HUDEP-2 (cell line): ENCODE measurements around the gene BCAS3.

Experiments
- DNase-seq, 76 experiments: peaks; one replicate each; lab custom pipeline; 2025; ENCODE audit not compliant: unreplicated experiment in 76 of 76; lab: John Stamatoyannopoulos, UW

The BCAS3 gene

DNA sequence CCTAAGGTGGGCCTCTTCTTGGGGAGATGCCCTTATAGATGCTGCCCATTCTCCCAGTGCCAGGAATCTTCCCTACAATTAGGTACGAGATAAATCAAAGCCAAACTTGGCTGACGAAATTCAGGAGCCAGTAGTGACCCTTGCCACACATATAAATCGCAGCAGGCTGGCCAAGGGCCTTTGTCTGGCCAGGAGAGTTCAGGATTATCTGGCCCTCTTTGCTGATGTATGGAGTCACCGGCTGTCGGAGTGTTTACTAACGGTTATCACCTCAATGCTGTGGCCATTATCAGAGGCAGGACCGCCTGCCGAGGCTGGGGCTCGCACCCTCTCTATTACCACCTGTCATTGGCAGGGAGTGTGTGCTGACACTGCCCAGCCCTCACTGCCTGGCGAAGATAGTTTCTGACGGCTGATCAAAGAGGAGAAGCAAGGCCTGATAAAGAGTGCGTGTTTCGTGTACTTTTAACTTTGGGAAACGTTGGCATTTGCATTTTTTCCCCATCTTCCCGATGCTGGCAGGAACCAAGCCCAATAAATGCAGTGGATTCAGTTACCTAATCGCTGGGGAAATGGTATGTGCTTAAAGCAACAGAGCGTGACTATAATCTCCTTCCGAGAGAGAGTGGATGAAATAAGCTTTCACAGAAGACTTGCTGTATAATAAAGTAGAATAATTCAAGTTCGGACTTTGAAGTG, 689.2 kb downstream of the BCAS3 start:
- DNase-seq: peak in 2 of 76 experiments; percentile 3 to 14

DNA sequence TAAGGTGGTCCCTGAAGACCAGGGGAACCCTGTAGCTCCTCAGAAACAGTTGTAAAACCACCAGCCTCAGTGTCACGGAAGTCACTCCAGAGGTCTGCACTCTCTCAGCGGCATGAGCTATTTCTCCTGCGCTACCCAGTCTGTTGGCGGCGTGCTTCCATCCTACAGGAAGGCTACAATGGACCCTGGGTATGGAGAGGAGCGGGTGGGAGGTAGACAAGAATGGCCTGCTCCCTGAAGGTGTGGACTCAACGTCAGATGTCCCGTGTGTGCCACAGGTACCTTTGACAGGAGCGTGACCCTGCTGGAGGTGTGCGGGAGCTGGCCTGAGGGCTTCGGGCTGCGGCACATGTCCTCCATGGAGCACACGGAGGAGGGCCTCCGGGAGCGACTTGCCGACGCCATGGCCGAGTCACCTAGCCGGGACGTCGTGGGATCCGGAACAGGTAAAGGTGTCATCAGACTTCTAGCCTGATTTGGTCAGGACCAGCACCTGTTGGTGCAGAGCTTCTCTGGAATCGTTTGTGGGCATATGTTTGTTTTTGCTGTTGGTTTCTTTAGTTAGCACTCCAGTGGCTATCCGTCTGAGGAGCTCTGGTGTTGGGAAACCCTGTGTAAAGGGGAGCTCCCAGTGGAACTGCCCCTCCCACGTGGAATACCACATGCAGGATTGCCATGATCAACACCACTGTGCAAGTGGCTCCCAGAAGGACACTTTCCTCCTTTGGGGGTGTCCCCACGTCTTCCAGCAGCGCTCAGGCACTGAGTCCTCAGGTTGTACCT, 690.6 kb downstream of the BCAS3 start:
- no peak for DNase-seq

DNA sequence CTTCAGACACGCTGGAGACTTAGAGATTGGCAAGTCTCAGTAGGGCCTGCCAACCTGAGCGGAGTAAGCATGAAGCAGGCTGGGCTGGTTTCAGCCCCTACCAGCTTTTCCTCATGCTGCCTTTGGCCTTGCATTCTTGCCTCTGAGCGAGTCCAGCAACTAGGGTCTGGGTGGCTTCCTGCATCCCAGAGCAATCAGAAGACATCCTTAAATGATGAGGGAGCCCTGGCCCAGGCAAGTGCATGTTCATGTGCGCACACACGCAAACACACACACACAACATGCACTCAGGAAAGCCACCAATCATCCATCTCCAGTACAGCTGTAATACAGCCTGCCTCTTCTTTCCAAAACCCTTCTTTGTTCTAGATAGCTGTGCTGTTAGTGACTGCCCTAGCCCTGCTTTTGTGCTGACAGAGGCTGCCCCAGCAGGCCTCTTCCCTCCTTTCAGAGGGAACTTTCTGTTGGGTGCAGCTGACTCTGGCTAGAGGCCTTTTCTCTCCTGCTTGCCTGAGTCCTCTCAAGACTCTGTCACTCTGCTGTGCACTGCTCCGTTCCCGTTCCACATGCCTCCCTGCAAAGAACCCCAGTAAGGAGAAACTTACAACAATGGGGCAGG, 691.3 kb downstream of the BCAS3 start:
- DNase-seq: no peak

DNA sequence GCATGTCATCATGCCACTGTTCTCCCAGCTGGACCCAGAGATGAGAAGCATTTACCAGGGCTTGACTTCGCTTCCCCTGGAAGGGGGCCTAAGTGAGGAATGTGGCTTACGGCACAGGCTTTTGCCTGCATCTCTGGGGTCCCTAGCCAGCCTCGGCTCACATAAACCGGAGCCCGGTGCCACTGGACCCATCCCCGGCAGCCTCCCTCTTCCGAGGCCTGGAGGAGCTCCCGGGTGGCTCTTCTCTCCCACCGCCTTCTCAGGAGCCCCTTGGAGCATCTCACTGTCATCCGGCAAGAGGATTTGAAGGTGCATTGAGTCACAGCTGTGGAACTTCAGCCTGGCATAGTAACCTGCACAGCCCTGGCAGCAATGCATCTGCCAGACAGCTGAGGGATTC, 692.1 kb downstream of the BCAS3 start:
- no peak for DNase-seq

DNA sequence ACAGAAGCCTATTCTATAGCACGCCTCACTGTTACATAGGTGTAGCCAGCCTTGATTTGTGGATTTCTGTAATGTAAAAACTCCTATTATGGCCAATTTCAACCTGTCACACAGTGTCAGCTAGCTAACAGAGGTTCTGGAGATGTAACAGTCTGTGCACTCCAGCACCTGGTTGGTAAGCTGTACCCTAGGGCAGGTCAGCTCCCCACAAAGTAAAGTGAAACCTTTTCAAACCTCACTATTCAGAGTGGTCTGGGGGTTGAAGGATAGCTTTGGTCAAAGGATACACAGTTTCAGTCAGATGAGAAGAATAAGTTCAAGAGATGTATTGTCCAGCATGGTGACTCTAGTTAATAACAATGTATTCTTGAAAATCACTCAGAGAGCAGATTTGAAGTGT, 693.5 kb downstream of the BCAS3 start:
- no peak for DNase-seq

DNA sequence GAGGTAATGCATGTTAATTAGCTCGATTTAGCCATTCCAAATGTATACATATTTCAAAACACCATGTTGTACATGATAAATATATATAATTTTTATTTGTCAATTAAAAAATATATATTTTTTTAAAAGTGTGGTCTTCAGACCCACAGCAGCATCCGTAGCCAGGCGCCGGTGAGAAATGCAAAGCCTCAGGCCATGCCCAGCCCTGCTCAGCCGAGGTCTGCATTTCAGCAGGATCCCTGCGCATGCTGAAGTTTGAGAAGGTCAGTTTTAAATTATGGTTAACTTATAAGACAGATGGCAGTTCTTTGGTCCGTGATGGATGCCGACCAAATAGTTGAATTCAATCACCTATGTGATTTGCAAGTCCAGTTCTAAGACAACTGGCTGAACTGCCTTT, 694.0 kb downstream of the BCAS3 start:
- no peak for DNase-seq

- DNase-seq: no peak
Measured at GRCh38 chr17:61372436-61372835, 694.8 kb downstream of the BCAS3 start.

DNA sequence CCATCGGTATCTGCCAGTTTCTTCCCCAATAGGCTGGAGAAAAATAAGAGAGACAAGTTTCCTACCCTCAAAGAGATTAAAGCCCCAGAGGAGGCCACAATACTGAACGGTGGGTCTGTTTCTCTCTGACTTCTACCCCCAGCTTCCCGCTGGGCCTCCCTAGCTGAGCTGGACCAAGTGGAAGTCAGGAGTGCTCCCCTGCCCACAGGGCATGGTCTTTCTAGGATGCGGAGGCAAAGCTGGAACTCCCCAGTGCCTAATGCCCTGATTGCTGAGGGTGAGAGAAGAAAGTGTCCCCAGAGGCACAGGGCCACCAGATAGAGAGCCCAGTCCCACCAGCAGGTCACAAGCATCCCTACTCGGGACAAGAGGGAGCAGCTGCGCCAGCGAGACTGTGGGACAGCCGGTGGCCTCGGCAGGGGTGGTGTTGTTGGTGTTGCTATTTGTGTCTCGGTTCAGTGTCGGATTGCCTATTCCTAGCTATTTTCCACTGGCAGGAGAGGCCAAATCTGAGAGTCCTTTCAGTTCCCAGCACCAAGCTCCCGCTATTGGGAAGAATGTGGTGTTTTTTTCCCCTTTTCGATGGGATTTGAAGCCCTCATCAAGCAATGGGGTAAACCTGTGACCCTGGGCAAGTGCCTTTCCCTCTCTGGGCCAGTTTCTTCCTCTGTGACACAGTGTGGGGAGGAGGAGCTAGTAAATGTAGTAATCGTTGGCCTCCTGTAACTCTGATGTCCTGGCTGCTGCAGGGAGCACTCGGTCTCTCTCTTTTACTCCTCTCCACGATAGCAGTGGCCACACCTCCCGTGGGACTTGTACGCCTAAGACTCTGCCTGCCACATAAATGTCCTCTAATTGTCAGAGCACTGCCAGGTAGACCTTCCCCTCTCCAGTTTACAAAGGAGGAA, 699.5 kb downstream of the BCAS3 start:
- no peak for DNase-seq

DNA sequence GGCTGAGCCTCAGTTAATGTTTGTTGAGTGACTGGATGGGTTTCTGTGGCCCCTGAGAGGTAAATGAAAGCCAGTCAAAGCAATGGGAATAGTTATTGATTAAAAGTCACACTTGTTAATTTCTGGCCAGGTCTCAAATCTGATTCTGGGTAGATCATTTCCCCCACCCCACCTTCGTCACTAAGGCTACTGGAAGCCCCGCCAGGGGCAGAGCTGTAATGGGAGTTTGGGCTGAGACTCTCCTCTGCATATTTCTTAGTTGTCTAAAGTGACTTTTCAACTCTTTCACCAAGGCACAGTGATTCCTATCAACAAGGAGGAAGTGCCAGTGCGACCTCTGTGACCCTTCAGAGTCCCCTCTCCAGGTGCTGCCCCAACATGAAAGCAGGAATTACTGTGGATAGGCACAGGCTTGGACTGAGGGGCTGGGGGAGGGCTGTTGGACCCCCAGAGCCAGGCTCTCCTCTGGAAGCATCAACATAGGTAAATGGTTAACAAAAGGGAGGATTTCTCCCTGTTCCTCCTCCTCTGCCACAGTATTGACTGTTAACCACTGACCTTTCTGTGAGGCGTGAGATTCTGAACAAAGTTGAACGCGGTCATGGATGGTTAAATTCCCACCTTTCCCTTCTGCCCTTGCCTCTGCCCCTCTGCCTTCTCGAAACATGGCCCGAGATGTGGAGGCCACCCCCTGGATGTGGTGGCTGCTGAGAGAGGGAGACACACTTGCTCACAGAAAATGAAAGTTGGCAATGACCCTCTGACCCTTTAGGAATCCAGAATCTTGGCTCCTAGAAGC, 701.2 kb downstream of the BCAS3 start:
- no peak for DNase-seq

- no peak for DNase-seq
Measured at GRCh38 chr17:61379457-61380216, 702.0 kb downstream of the BCAS3 start.

DNA sequence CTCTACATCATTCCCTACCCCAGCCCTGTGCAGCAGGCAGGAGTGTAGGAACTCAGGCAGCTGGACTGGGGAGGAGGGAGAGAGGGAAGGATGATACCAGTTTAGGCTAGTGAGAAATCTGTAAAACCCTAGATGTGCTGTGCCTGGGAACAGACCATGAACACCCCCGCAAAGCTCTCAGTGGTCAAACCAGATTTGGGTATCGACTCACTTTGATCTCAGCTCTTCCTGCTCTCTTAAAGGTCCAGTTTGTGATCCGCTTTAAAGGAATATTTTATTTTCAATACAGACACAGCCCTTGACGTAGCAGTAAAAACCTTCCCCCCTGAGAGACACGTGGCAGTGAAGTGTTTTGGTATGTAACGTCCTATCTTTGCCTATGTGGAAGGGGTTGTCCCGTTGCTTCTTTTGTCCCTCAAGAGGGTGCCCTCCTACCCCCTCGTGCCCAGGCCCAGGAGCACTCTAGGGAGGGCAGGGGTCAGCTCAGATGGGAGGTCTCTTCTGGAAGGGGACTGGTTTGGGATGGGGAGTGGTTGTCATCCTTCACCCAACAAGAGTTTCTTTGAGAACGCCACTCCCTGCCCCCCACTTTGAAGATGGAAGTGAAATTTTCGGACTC, 702.7 kb downstream of the BCAS3 start:
- no peak for DNase-seq

DNA sequence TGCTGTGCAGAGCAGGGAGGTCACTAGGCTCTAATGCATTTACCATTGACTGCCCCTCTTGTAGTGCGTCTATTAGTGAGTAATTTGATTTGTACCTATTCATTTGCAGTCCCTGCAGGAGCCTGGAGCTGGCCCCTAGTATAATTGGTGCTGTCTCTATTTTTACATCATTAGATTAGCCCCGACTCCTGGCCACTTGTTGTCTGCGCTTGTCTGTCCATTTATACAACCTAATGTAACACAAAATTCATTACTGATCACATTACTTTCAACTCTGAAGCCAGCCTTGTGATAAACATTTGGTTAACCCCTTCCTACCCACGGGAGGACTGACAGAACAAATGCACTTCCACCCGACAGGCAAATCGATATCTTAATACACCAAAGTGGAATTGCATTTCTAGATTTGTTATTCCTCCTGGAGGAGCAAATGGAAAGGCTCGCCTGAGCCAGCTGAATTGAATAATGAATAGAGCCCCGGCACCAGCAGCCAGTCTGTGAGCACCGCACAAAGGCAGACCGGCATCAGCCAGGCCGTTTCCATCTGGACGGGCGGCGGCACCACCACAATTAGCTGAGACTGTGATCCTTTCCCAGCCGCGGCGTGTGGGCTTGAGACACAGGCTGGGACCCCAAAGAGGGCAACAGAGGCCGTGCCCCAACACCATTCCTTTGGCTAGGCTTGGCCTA, 703.3 kb downstream of the BCAS3 start:
- DNase-seq: no peak

- no peak for DNase-seq
Measured at GRCh38 chr17:61381537-61381936, 703.9 kb downstream of the BCAS3 start.

- DNase-seq: no peak
Measured at GRCh38 chr17:61382796-61383688, 705.4 kb downstream of the BCAS3 start.

GRCh38 chr17:61383689-61384201, 706.1 kb downstream of the BCAS3 start:
- DNase-seq: no peak

GRCh38 chr17:61384354-61384691, 706.7 kb downstream of the BCAS3 start:
- DNase-seq: no peak
